ENCODE measurements around the gene OPRL1. TPM values are rescaled to one million over a fixed set of nuclear protein-coding genes. Genes with fewer than 3 reads are reported as not detected.
A peak's percentile ranks its signal among the peaks of the same experiment; 100 is the strongest.
"Not testable (repeated sequence)": the region's sequence is repeated elsewhere in the genome, so short reads cannot be mapped to it uniquely, and the experiment has no call there.

Gene OPRL1
- total RNA-seq, 1 experiment from 2014 or later: 3.9 TPM

- intact Hi-C loops (cut with micrococcal nuclease; ENCODE audit: unreplicated experiment): no loop called here
- CTCF ChIA-PET: interaction anchor here (0.5 to 1.0 kb wide), 2 partner anchors 15 to 37 kb away, joined by 3 to 4 read pairs; partner anchors contain the start of gene OPRL1
- no peak for ATAC-seq
- in situ Hi-C loops (cut with HindIII; ENCODE audit: low pct_unique_long_range_greater_than_20kb, low sequenced_read_pairs): no loop called here
- no peak for DNase-seq (ENCODE audit: low read depth, low spot score)
- H3K27ac ChIP-seq (ENCODE audit: low read length): no peak overlapping the region
- no TSS peak for BruUV-seq (replicated peaks)
- H3K9me3 ChIP-seq (ENCODE audit: control insufficient read depth, insufficient read depth, low read depth, low read length): no peaks in the 10 kb centered on the region
- no peak overlapping the region for H3K4me3 ChIP-seq (ENCODE audit: low read depth in 2 of 2, low read length in 2 of 2)
- H3K36me3 ChIP-seq (ENCODE audit: control insufficient read depth, insufficient read depth, low read length): no peaks in the 10 kb centered on the region
- TF ChIP-seq CTCF (IDR thresholded peaks at IDR 0.05) (no peak), POLR2AphosphoS5 (IDR thresholded peaks at IDR 0.05; ENCODE audit: low read depth, low read length) (no peak), TCF7L2 (IDR thresholded peaks at IDR 0.05; ENCODE audit: low read depth, low read length) (no peak), REST (IDR thresholded peaks at IDR 0.05; ENCODE audit: insufficient read depth in 1 of 2, low read depth in 2 of 2, low read length in 1 of 2) (no peak)
- POLR2A ChIA-PET: no interaction called here
- H3K27me3 ChIP-seq (ENCODE audit: control insufficient read depth, insufficient read depth, low read length): no peaks in the 10 kb centered on the region; the same call in 1 of the 2 replicates
- peaks cover 2% of the 10 kb centered on the region; the same call in 1 of the 2 replicates for H3K4me1 ChIP-seq (ENCODE audit: control insufficient read depth, insufficient read depth, low read length)
These were observed 36.9 kb downstream of the OPRL1 start for GRCh38 chr20:64116541-64117431.

GRCh38 chr20:64117432-64117777, 37.5 kb downstream of the OPRL1 start:
- H3K4me1 ChIP-seq (ENCODE audit: control insufficient read depth, insufficient read depth, low read length); POLR2A ChIA-PET; BruUV-seq (replicated peaks); H3K9me3 ChIP-seq (ENCODE audit: control insufficient read depth, insufficient read depth, low read depth, low read length); H3K27me3 ChIP-seq (ENCODE audit: control insufficient read depth, insufficient read depth, low read length); intact Hi-C loops (cut with micrococcal nuclease; ENCODE audit: unreplicated experiment); H3K27ac ChIP-seq (ENCODE audit: low read length); H3K36me3 ChIP-seq (ENCODE audit: control insufficient read depth, insufficient read depth, low read length); H3K4me3 ChIP-seq (ENCODE audit: low read depth in 2 of 2, low read length in 2 of 2); in situ Hi-C loops (cut with HindIII; ENCODE audit: low pct_unique_long_range_greater_than_20kb, low sequenced_read_pairs); DNase-seq (ENCODE audit: low read depth, low spot score); ATAC-seq: not testable (repeated sequence)
- CTCF ChIA-PET: interaction anchor here (1.0 kb wide), 1 partner anchor 15 kb away, joined by 4 read pairs; no protein-coding TSS in a partner anchor

- no peaks in the 10 kb centered on the region for H3K36me3 ChIP-seq (ENCODE audit: control insufficient read depth, insufficient read depth, low read length)
- H3K27me3 ChIP-seq (ENCODE audit: control insufficient read depth, insufficient read depth, low read length): peaks cover 10% of the 10 kb centered on the region
- H3K4me3 ChIP-seq (ENCODE audit: low read depth in 2 of 2, low read length in 2 of 2): no peak overlapping the region
- CTCF ChIA-PET: interaction anchor here (0.5 to 1.1 kb wide), 6 partner anchors 10 to 608 kb away, joined by 3 to 6 read pairs (median 4); no protein-coding TSS in a partner anchor
- in situ Hi-C loops (cut with HindIII; ENCODE audit: low pct_unique_long_range_greater_than_20kb, low sequenced_read_pairs) (no loop called here), intact Hi-C loops (cut with micrococcal nuclease; ENCODE audit: unreplicated experiment) (no loop called here)
- ATAC-seq: peak; percentile 67
- no peak overlapping the region for H3K27ac ChIP-seq (ENCODE audit: low read length)
- no TSS peak for BruUV-seq (replicated peaks)
- TF ChIP-seq POLR2AphosphoS5 (IDR thresholded peaks at IDR 0.05; ENCODE audit: low read depth, low read length) (no peak), SIN3A (IDR thresholded peaks at IDR 0.05; ENCODE audit: borderline replicate concordance, insufficient read depth, low read depth, low read length) (no peak), CTCF (IDR thresholded peaks at IDR 0.05) (no peak), TCF7L2 (IDR thresholded peaks at IDR 0.05; ENCODE audit: low read depth, low read length) (no peak)
- POLR2A ChIA-PET: interaction anchor here (0.6 kb wide), 1 partner anchor 40 kb away, joined by 3 read pairs; the partner anchor contains the start of gene RGS19
- H3K9me3 ChIP-seq (ENCODE audit: control insufficient read depth, insufficient read depth, low read depth, low read length): no peaks in the 10 kb centered on the region
- peaks cover 2% of the 10 kb centered on the region; the same call in 1 of the 2 replicates for H3K4me1 ChIP-seq (ENCODE audit: control insufficient read depth, insufficient read depth, low read length)
- no peak for DNase-seq (ENCODE audit: low read depth, low spot score)
These were observed 39.4 kb downstream of the OPRL1 start for GRCh38 chr20:64119301-64119680.

Data from Panc1 (cell line).